Activated CD8-positive, alpha-beta T cell treated with anti-CD3 and anti-CD28 coated beads for 36 hours (primary cell): ENCODE results near the gene MED15. TPM values are rescaled to one million over a fixed set of nuclear protein-coding genes. Genes with fewer than 3 reads are reported as not detected.

Experiments
- ATAC-seq: fragments of 200-7000 bp; cut with Tn5 transposase; one replicate; pipeline ENCODE4 v1.10.0; 2021; ENCODE audit warnings: mild to moderate bottlenecking, moderate library complexity
- CTCF ChIA-PET: fragments of 350-600 bp; sonication (Branson Sonifier 250); formaldehyde crosslinking; loops from one replicate; lab custom pipeline; 2021; ENCODE audit warnings: antibody characterized with exemption; lab: Charles Lee
- POLR2A ChIA-PET: fragments of 350-600 bp; sonication (Branson Sonifier 250); formaldehyde crosslinking; loops from one replicate; lab custom pipeline; 2021; ENCODE audit warnings: antibody characterized with exemption; lab: Charles Lee
- DNase-seq: peaks from one replicate; pipeline ENCODE4 v3.0.0-alpha.2; 2020
- H3K27ac Mint-ChIP-seq: one replicate; pipeline ENCODE4 v1.8.0; 2021; ENCODE audit warnings: mild to moderate bottlenecking, mixed read lengths
- H3K27me3 Mint-ChIP-seq: one replicate; pipeline ENCODE4 v1.8.0; 2021; ENCODE audit warnings: mixed read lengths
- H3K36me3 Mint-ChIP-seq: one replicate; pipeline ENCODE4 v1.8.0; 2021; ENCODE audit warnings: low read depth, mixed read lengths
- H3K4me1 Mint-ChIP-seq: one replicate; pipeline ENCODE4 v1.8.0; 2021; ENCODE audit warnings: low read depth, mixed read lengths
- H3K4me3 Mint-ChIP-seq: one replicate; pipeline ENCODE4 v1.8.0; 2021; ENCODE audit warnings: mild to moderate bottlenecking, moderate library complexity, mixed read lengths
- H3K9me3 Mint-ChIP-seq: one replicate; pipeline ENCODE4 v1.8.0; 2021; ENCODE audit warnings: mixed read lengths
- CTCF ChIP-seq: fragments of 200-600 bp; IDR thresholded peaks from one replicate; pipeline ENCODE4 v1.8.0; 2022; ENCODE audit warnings: antibody characterized with exemption, mild to moderate bottlenecking
- intact Hi-C: fragments of 100-400 bp; cut with micrococcal nuclease; formaldehyde crosslinking; loops from one replicate; pipeline ENCODE4 v1.10.0; 2022
- total RNA-seq, 2 experiments: library from RNA; stranded (reverse); gene quantifications; one replicate each; pipeline ENCODE4 v1.2.3, GENCODE V29; 2021

MED15 gene
- total RNA-seq, 2 experiments from 2014 or later: 110 to 118 TPM

- Mint-ChIP-seq H3K27ac (no peak overlapping the region), H3K36me3 (no peaks in the 10 kb centered on the region), H3K9me3 (no peaks in the 10 kb centered on the region), H3K4me3 (no peak overlapping the region), H3K27me3 (no peaks in the 10 kb centered on the region), H3K4me1 (peaks cover 2% of the 10 kb centered on the region)
- no peak for TF ChIP-seq CTCF
- ChIA-PET CTCF (interaction anchor here (1.0 to 1.1 kb wide), 3 partner anchors 10 to 29 kb away, joined by 3 to 5 read pairs (median 3); no protein-coding TSS in a partner anchor), POLR2A (no interaction called here)
- intact Hi-C loops: no loop called here
- DNase-seq: no peak
- no peak for ATAC-seq
Measured at GRCh38 chr22:20636945-20637344, 129.5 kb downstream of the MED15 start.

Other genes with a start within 250 kb of the MED15 start
- 1 to 10 TPM; 2.8 to 3.7 TPM for gene RTN4R, start 239.3 kb upstream of the MED15 start, total RNA-seq
- 10 to 100 TPM; 30.7 to 32.0 TPM for gene DGCR6L, start 187.6 kb upstream of the MED15 start, total RNA-seq
- 10 to 100 TPM; 11.8 to 13.4 TPM for gene ZNF74, start 113.5 kb upstream of the MED15 start, total RNA-seq
- under 1 TPM; 0.20 to 0.27 TPM for gene SCARF2, start 69.8 kb upstream of the MED15 start, total RNA-seq
- gene KLHL22, start 11.8 kb upstream of the MED15 start, total RNA-seq: 10 to 100 TPM; 16.3 to 17.9 TPM